IMR-90 (cell line): ENCODE results near the gene RB1. TPM values are rescaled to one million over a fixed set of nuclear protein-coding genes. Genes with fewer than 3 reads are reported as not detected.

Experiments
- microRNA-seq, 2 experiments: library from miRNA; stranded (forward) in 1 of 2; unstranded in 1 of 2; fragments of 10-50 nt in 1 of 2; fragments of <30 nt in 1 of 2; gene quantifications in 1 of 2; microRNA quantifications in 1 of 2; one replicate each; pipeline versions ENCODE3 to v1.1.0; 2013 to 2020; ENCODE audit not compliant: insufficient read depth in 1 of 2, insufficient read length in 1 of 2, unreplicated experiment in 1 of 2
- polyA plus RNA-seq, 3 experiments: library from polyadenylated mRNA; depleted of rRNA; stranded (reverse); fragments of >200 nt; gene quantifications; 2 replicates each; pipeline ENCODE4 v1.2.3, GENCODE V29; 2012; ENCODE audit warnings: low replicate concordance in 1 of 3
- small RNA-seq, 5 experiments: library from RNA; depleted of rRNA; stranded (forward); fragments of <200 nt; gene quantifications; one replicate each; pipeline ENCODE3, GENCODE V24; 2012
- total RNA-seq: library from RNA; depleted of rRNA; stranded (reverse); fragments of >200 nt; gene quantifications from 2 replicates; pipeline ENCODE4 v1.2.3, GENCODE V29; 2012; rRNA removed

RB1 gene
- total and polyA plus RNA-seq, 2 of the 4 experiments (the other 2 are of a cell fraction), result 11.4 to 15.4 TPM

Small RNA genes within 50 kb of the gene (microRNA-seq; reads per million reads assigned to microRNA genes)
- gene RF00017 (ENCODE audit: insufficient read depth, insufficient read length), result not detected

Small RNA genes within 50 kb of the gene (small RNA-seq; reads per million reads assigned to genes)
- gene RF00017, result 0 reads per million in 5 experiments

Other genes with a start within 250 kb of the RB1 start
- 25.3 and 28.3 TPM in 2 replicates for gene MED4, start 208.6 kb upstream of the RB1 start, total RNA-seq
- gene MED4, start 208.6 kb upstream of the RB1 start, polyA plus RNA-seq (2012; rRNA removed), result 38.5 and 40.5 TPM in 2 replicates
- 51.1 and 76.9 TPM in 2 replicates for gene ITM2B, start 70.5 kb upstream of the RB1 start, total RNA-seq
- gene ITM2B, start 70.5 kb upstream of the RB1 start, polyA plus RNA-seq (2012; rRNA removed), result 127 and 158 TPM in 2 replicates
- gene LPAR6, start 109.4 kb downstream of the RB1 start, total RNA-seq, result 1.4 and 4.4 TPM in 2 replicates
- 0.99 and 2.0 TPM in 2 replicates for gene LPAR6, start 109.4 kb downstream of the RB1 start, polyA plus RNA-seq (2012; rRNA removed)
- gene RCBTB2, start 229.3 kb downstream of the RB1 start, total RNA-seq, result 5.2 and 5.3 TPM in 2 replicates
- gene RCBTB2, start 229.3 kb downstream of the RB1 start, polyA plus RNA-seq (2012; rRNA removed), result 3.0 and 4.0 TPM in 2 replicates